Liver (tissue), 9 donors: ENCODE results near the gene HOXA1. TPM values are rescaled to one million over a fixed set of nuclear protein-coding genes. Genes with fewer than 3 reads are reported as not detected.

Experiments
- DNase-seq: peaks from one replicate; pipeline ENCODE4 v3.0.0-alpha.2; 2017; ENCODE audit warnings: low spot score
- H3K27ac ChIP-seq, 2 donors: one replicate each; pipeline ENCODE4 v1.7.0; 2013; ENCODE audit warnings: inconsistent platforms in 2 of 2, low read length in 2 of 2, control low read depth in 1 of 2, low read depth in 1 of 2, mild to moderate bottlenecking in 1 of 2
- H3K27me3 ChIP-seq, 4 donors: one replicate each; pipeline versions ENCODE4 v1.6.1 to v1.7.0; 2013; ENCODE audit warnings: low read length in 3 of 4, inconsistent platforms in 1 of 4, mild to moderate bottlenecking in 1 of 4, moderate library complexity in 1 of 4; ENCODE audit not compliant: control insufficient read depth in 4 of 4, insufficient read depth in 4 of 4
- H3K36me3 ChIP-seq, 4 donors: one replicate each; pipeline versions ENCODE4 v1.6.1 to v1.7.0; 2013; ENCODE audit warnings: low read length in 3 of 4, mild to moderate bottlenecking in 3 of 4, low read depth in 1 of 4, moderate library complexity in 1 of 4; ENCODE audit not compliant: control insufficient read depth in 4 of 4, insufficient read depth in 3 of 4
- H3K4me1 ChIP-seq, 4 donors: one replicate each; pipeline versions ENCODE4 v1.6.1 to v1.7.0; 2013; ENCODE audit warnings: low read length in 3 of 4, mild to moderate bottlenecking in 3 of 4, moderate library complexity in 1 of 4; ENCODE audit not compliant: control insufficient read depth in 4 of 4, insufficient read depth in 4 of 4
- H3K4me3 ChIP-seq, 3 donors: one replicate each; pipeline versions ENCODE4 v1.6.1 to v1.7.0; 2013; ENCODE audit warnings: low read length in 3 of 3, control low read depth in 1 of 3, low read depth in 1 of 3, mild to moderate bottlenecking in 1 of 3
- H3K9ac ChIP-seq, 2 donors: one replicate each; pipeline ENCODE4 v1.7.0; 2013; ENCODE audit warnings: low read length in 2 of 2, mild to moderate bottlenecking in 2 of 2, moderate library complexity in 2 of 2, control low read depth in 1 of 2, low read depth in 1 of 2
- H3K9me3 ChIP-seq, 4 donors: one replicate each; pipeline versions ENCODE4 v1.6.1 to v1.7.0; 2013; ENCODE audit warnings: low read length in 3 of 4; ENCODE audit not compliant: control insufficient read depth in 4 of 4
- CTCF ChIP-seq: fragments of 150-350 bp; IDR thresholded peaks from 2 replicates; pipeline ENCODE4 v1.5.1; 2017; ENCODE audit warnings: improper control_type of control experiment, low read depth, low read length; ENCODE audit not compliant: missing input control
- EGR1 ChIP-seq, 2 donors: IDR thresholded peaks; 2 replicates each; pipeline ENCODE4 v1.6.1; 2016 to 2018; ENCODE audit warnings: antibody characterized with exemption in 2 of 2, low read depth in 2 of 2
- FOXA1 ChIP-seq: IDR thresholded peaks from 2 replicates; pipeline ENCODE4 v1.6.1; 2016; ENCODE audit warnings: antibody characterized with exemption
- FOXA2 ChIP-seq: IDR thresholded peaks from 2 replicates; pipeline ENCODE4 v1.6.1; 2016; ENCODE audit warnings: antibody characterized with exemption
- GABPA ChIP-seq, 2 donors: IDR thresholded peaks in 1 of 2; conservative IDR thresholded peaks in 1 of 2; 2 replicates each; pipeline ENCODE4 v1.6.1; 2016; ENCODE audit warnings: antibody characterized with exemption in 2 of 2, mild to moderate bottlenecking in 1 of 2, moderate library complexity in 1 of 2
- HNF4A ChIP-seq, 2 donors: conservative IDR thresholded peaks; 2 replicates each; pipeline ENCODE4 v1.6.1; 2016; ENCODE audit warnings: antibody characterized with exemption in 2 of 2, mild to moderate bottlenecking in 2 of 2
- HNF4G ChIP-seq: IDR thresholded peaks from 2 replicates; pipeline ENCODE4 v1.6.1; 2016; ENCODE audit warnings: antibody characterized with exemption
- MAX ChIP-seq: IDR thresholded peaks from 2 replicates; pipeline ENCODE4 v1.6.1; 2016; ENCODE audit warnings: antibody characterized with exemption
- NR2F2 ChIP-seq: IDR thresholded peaks from 2 replicates; pipeline ENCODE4 v1.6.1; 2016; ENCODE audit warnings: antibody characterized with exemption
- RAD21 ChIP-seq, 2 donors: IDR thresholded peaks; 2 replicates each; pipeline ENCODE4 v1.6.1; 2016; ENCODE audit warnings: antibody characterized with exemption in 2 of 2, mild to moderate bottlenecking in 2 of 2
- RXRA ChIP-seq, 2 donors: IDR thresholded peaks; 2 replicates each; pipeline ENCODE4 v1.6.1; 2017 to 2018; ENCODE audit warnings: antibody characterized with exemption in 2 of 2, mild to moderate bottlenecking in 1 of 2
- SP1 ChIP-seq: IDR thresholded peaks from 2 replicates; pipeline ENCODE4 v1.6.1; 2018; ENCODE audit warnings: antibody characterized with exemption, mild to moderate bottlenecking
- TAF1 ChIP-seq: conservative IDR thresholded peaks from 2 replicates; pipeline ENCODE4 v1.6.1; 2016; ENCODE audit warnings: antibody characterized with exemption, mild to moderate bottlenecking
- YY1 ChIP-seq: IDR thresholded peaks from 2 replicates; pipeline ENCODE4 v1.6.1; 2016; ENCODE audit warnings: antibody characterized with exemption, mild to moderate bottlenecking
- ZBTB33 ChIP-seq: IDR thresholded peaks from 2 replicates; pipeline ENCODE4 v1.6.1; 2016; ENCODE audit warnings: antibody characterized with exemption
- WGBS: extraction: QIAGEN DNeasy Blood & Tissue Kit; methylation state at CpG from one replicate; pipeline ENCODE4 v1.1.7; 2013; 5-methylcytosine and 5-hydroxymethylcytosine counted together
- polyA plus RNA-seq, 2 donors: library from polyadenylated mRNA; stranded (reverse) in 1 of 2; unstranded in 1 of 2; fragments of 200-250 nt in 1 of 2; fragments of >200 nt in 1 of 2; fragmentation: Nextera tagmentation in 1 of 2; extraction: Ambion mirVana in 1 of 2; gene quantifications; one replicate each; pipeline versions ENCODE4 v1.2.1 to v1.2.3, GENCODE V29; 2013 to 2015
- total RNA-seq, 2 donors: library from RNA; depleted of rRNA; stranded (reverse); fragments of >200 nt; gene quantifications; one replicate each; pipeline ENCODE4 v1.2.3, GENCODE V29; 2014
- TF ChIP-seq, protein P1 (sequence below): IDR thresholded peaks from 2 replicates; pipeline ENCODE4 v1.6.1; 2016; ENCODE audit warnings: antibody characterized with exemption, mild to moderate bottlenecking
- TF ChIP-seq, protein P2 (sequence below): IDR thresholded peaks from 2 replicates; pipeline ENCODE4 v1.6.1; 2016; ENCODE audit warnings: antibody characterized with exemption
- donor health status: healthy.
- donor health status: healthy.
- donor health status: healthy.
- donor health status: healthy.
- donor health status: healthy.

Gene HOXA1
- total and polyA plus RNA-seq, 4 donors, result 0.08 to 0.28 (median 0.21) TPM

- TF ChIP-seq, protein P1, sequence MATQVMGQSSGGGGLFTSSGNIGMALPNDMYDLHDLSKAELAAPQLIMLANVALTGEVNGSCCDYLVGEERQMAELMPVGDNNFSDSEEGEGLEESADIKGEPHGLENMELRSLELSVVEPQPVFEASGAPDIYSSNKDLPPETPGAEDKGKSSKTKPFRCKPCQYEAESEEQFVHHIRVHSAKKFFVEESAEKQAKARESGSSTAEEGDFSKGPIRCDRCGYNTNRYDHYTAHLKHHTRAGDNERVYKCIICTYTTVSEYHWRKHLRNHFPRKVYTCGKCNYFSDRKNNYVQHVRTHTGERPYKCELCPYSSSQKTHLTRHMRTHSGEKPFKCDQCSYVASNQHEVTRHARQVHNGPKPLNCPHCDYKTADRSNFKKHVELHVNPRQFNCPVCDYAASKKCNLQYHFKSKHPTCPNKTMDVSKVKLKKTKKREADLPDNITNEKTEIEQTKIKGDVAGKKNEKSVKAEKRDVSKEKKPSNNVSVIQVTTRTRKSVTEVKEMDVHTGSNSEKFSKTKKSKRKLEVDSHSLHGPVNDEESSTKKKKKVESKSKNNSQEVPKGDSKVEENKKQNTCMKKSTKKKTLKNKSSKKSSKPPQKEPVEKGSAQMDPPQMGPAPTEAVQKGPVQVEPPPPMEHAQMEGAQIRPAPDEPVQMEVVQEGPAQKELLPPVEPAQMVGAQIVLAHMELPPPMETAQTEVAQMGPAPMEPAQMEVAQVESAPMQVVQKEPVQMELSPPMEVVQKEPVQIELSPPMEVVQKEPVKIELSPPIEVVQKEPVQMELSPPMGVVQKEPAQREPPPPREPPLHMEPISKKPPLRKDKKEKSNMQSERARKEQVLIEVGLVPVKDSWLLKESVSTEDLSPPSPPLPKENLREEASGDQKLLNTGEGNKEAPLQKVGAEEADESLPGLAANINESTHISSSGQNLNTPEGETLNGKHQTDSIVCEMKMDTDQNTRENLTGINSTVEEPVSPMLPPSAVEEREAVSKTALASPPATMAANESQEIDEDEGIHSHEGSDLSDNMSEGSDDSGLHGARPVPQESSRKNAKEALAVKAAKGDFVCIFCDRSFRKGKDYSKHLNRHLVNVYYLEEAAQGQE, result no peak
- no peak for TF ChIP-seq HNF4G
Measured at GRCh38 chr7:27066148-27066547, 29.7 kb downstream of the HOXA1 start (continued).

- no peaks in the 10 kb centered on the region for H3K36me3 ChIP-seq
- no peak overlapping the region for H3K4me3 ChIP-seq
- no peak for DNase-seq
- H3K27me3 ChIP-seq, result no peaks in the 10 kb centered on the region
- H3K4me1 ChIP-seq, result no peaks in the 10 kb centered on the region
- H3K9ac ChIP-seq, result no peak overlapping the region
- TF ChIP-seq ZBTB33 (no peak), NR2F2 (no peak), MAX (no peak), TAF1 (no peak), SP1 (no peak), FOXA1 (no peak), RXRA (IDR thresholded peaks at IDR 0.05) (no peak), EGR1 (IDR thresholded peaks at IDR 0.05; ENCODE audit: low read depth in 2 of 2) (no peak), HNF4G (no peak), YY1 (no peak), GABPA (IDR thresholded peaks at IDR 0.05 in 1 of 2, conservative IDR thresholded peaks at IDR 0.05 in 1 of 2) (no peak)
- TF ChIP-seq, protein P2, sequence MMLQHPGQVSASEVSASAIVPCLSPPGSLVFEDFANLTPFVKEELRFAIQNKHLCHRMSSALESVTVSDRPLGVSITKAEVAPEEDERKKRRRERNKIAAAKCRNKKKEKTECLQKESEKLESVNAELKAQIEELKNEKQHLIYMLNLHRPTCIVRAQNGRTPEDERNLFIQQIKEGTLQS, result no peak
- 87% methylated on average over 2 of the region's 2 CpGs for WGBS
- no peaks in the 10 kb centered on the region for H3K9me3 ChIP-seq
- H3K27ac ChIP-seq, result no peak overlapping the region
Measured at GRCh38 chr7:27065709-27066108, 30.1 kb downstream of the HOXA1 start.

GRCh38 chr7:27064661-27065060, 31.1 kb downstream of the HOXA1 start:
- DNase-seq, result no peak
- Histone ChIP-seq H3K36me3 (no peaks in the 10 kb centered on the region), H3K27me3 (no peaks in the 10 kb centered on the region), H3K4me3 (no peak overlapping the region), H3K4me1 (no peaks in the 10 kb centered on the region), H3K9me3 (no peaks in the 10 kb centered on the region), H3K9ac (no peak overlapping the region), H3K27ac (no peak overlapping the region)
- WGBS, result 85% methylated on average over 2 of the region's 2 CpGs
- no peak for TF ChIP-seq NR2F2
- TF ChIP-seq HNF4G, result no peak
- TF ChIP-seq TAF1, result no peak
- no peak for TF ChIP-seq EGR1 (IDR thresholded peaks at IDR 0.05; ENCODE audit: low read depth in 2 of 2)
- no peak for TF ChIP-seq FOXA2
- TF ChIP-seq, protein P1, result no peak
- no peak for TF ChIP-seq FOXA1
- TF ChIP-seq RXRA (IDR thresholded peaks at IDR 0.05), result no peak
- no peak for TF ChIP-seq CTCF
- no peak for TF ChIP-seq GABPA (IDR thresholded peaks at IDR 0.05 in 1 of 2, conservative IDR thresholded peaks at IDR 0.05 in 1 of 2)
- no peak for TF ChIP-seq RAD21 (IDR thresholded peaks at IDR 0.05)
- no peak for TF ChIP-seq SP1
- no peak for TF ChIP-seq MAX
- no peak for TF ChIP-seq HNF4A (conservative IDR thresholded peaks at IDR 0.05)
- TF ChIP-seq, protein P2, result no peak
